Activated CD8-positive, alpha-beta memory T cell treated with anti-CD3 and anti-CD28 coated beads, Interleukin-2, amount 50 U/mL, for 24 hours (primary cell): ENCODE data around the gene CXCL5.
"Not testable (repeated sequence)": the region's sequence is repeated elsewhere in the genome, so short reads cannot be mapped to it uniquely, and the experiment has no call there.

ENCODE experiments used
- DNase-seq: peaks from one replicate; pipeline ENCODE4 v3.0.0-alpha.2; 2020; ENCODE audit errors: extremely low read depth

Gene CXCL5

DNA sequence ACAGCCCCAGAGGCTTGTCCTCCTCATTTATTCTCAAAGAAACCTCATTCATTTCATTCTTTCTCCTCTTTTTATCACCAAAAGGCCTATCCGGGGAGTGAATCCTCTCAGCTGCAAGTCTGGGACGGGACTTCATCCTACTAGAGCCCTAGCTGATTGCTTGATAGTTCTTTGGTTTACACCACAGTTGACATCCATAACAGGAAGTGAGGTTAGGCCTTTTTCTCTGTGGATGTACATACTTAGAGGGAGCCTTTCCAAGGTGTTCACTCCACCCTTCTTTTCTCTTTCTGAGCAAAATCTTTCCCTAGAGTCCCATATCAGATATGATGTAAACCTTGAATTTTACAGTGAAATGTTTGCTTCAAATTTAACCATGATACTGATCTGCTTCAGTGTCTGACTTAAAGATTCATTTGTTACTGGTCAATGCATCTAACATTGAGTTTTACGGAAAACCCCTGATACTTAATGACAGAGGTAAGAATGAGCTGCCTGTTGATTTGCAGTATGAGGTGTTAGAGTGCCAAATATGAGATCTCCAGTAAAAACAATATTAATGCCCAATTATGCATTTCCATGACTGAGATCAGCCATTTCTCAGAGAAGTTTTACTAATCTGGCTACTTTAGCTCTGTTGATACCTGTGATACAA is 16.8 kb upstream of the CXCL5 start:
- no peak for DNase-seq

DNA sequence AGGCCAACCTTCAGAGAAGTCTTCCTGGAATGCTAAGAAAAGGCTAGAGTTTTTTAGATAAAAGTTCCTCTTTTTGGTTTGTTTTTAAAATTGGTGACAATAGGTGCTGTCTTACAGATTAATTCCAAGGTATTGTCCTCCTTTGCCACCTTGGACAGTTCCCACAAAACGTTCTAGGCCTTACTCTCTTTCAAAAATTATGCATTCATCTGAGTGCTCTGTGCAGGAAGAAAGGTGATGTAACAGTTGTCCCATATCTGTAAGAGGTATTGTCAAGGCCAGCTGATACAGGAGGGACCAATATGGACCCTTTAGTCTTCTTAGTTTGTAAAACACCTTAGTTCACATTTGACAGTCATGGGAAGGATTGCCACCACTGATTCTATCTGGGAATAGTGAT is 15.9 kb upstream of the CXCL5 start:
- no peak for DNase-seq

DNA sequence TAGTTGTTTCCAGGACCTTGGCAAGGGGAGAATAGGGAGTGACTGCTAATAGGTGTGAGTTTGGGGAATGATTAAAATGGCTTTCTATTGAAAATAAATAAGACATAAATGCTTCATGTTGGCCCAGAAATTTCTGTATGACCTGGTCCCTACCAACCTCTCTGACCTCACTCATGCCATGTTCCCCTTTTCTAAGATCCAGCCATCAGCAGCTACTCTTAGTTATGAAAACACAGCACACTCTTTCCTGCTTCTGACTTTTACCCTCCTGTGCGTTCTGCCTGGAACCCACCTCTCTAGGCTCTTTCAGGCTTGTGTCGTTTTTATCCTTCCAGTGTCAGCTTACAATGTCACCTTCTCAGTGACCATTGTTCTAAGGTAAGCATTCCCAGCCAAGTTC is 14.8 kb upstream of the CXCL5 start:
- DNase-seq: no peak

DNA sequence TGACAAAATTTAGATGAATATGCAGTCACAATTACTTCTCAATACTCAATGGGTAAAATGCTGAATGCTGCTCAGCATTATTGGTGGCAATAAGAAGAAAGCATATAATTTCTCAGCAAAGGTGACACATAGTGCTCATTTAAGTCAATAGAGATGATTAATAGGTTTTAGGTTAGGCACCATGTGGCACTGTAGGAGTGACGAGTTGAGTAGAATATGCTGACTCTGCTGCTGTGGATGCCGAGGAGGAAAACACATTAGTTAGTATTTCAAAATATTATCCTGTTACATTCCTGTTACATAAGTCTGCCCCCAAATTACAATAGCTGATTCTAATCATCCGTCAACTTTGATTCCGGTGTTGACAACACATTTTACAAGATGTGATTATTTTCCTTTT is 13.7 kb upstream of the CXCL5 start:
- DNase-seq: no peak

DNA sequence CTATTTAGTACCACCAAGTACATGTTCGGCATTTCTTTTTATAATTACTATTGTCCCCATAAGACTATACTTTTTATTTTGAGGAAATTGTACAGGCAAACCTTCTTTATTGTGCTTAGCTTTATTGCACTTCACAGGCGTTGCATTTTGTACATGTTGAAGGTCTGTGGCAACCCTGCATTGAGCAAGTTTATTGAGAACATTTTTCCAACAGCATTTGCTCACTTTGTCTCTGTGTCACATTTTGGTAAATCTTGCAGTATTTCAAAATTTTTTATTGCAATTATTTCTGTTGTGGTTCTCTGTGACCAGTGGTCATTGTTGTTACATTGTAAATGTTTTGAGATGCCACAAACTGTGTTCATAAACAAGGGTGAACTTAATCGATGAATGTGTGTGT is 10.8 kb upstream of the CXCL5 start:
- DNase-seq: no peak

DNA sequence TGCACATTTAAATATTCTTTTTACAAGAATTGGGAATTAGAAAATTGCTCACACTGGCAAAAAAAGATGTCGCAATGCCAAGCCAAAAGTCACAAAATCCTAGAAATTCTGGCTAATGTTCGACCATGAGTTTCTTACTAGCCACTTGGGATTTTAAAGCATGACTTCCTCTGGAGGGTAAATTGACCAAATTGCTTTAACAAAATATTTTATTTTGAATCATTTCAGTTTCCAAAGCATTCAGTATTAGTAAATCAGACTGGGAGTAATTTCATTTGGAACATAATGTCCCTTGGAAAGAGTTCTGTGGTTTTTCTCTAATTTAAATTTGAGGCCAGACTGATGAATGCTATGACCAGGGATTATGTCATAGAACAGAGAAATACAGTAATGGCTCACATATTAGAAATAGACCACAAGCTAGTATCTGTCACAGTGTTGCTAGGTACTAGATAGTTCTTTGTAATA is 7.6 kb upstream of the CXCL5 start:
- no peak for DNase-seq

DNA sequence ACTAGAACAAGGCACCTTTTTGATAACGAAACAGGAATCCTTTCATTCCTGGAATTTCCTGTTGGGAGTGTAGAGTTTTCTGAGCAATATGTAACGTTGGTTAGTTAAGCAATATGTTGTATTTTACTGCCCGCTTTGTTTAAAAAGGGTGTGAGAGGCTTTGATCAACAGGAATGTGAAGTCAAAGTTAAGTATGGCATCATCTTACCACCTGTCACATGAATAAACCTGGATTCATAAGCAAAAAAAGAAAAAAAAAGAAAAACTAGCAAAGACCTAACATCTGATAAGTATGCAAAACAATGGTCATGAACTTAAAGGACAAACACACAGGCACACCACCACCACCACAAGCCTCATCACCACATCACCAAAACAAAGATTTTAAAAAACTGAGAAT is 7.1 kb upstream of the CXCL5 start:
- no peak for DNase-seq

DNA sequence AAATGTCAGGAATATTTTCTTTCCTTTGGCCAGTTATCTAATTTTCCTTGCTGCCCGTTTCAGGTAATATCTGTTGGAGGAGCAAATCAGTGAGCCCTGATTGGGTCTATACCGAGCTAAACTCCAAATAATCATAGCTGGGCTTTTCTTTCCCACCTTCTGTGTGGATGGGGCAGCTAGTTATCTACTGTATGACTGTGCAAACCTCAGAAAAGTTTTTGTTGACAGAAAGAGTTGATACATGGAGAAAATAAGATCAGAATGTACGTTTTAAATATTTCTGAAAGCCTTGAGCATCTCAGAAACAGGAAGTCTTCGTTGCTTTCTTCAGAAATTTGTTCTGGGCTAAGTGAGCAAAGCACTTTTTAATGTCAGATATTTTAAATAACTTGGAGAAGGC is 6.2 kb upstream of the CXCL5 start:
- DNase-seq: no peak

DNA sequence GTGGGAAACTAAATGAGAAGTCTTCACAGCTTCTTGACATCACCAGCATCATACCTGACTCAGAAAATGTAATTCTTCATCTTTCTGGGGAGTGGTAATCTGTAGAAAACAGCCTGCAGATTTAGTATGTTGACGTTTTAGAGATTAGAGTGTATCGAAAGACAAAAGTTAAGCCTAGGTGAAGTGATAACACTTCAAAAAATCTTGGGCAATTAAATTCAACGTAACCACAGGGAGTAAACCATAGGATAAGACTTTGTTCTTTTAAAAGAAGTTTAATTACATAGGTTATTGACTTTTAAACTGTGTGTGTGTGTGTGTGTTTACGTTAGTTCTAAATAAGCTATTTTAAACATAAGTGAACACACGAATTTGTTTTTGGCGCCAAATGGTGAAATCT is 1.8 kb upstream of the CXCL5 start:
- DNase-seq: no peak

DNA sequence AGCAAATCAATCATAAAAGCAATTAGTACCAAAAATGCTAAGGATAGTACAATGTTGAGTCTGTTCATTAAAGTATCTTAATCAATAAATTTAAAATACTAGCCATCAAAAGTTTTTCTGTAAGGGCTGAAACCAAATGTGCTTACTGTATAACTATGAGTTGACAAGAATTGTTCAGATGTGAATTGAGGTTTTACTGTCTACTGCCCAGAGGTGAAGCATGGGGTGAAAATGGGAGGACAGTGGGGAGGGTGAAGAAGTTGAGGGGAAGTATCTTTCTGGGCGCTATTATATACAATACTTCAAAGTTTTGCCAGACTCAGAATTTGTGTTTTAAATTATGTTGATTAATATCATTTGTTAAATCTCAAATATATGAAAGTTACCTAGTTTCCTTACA is 6.4 kb downstream of the CXCL5 start:
- DNase-seq: no peak

DNA sequence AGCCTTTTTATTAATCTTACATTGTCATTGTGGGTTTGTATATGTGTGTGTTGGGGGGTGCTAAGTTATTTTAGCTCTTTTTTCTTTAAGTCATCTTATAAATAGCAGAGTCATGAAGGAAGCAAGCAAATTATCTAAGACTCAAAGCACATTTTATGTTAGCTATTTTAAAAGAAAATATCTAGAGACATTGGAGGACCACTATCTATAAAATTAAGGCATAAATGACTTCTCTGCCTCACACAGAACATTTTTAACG is 6.8 kb downstream of the CXCL5 start:
- no peak for DNase-seq

DNA sequence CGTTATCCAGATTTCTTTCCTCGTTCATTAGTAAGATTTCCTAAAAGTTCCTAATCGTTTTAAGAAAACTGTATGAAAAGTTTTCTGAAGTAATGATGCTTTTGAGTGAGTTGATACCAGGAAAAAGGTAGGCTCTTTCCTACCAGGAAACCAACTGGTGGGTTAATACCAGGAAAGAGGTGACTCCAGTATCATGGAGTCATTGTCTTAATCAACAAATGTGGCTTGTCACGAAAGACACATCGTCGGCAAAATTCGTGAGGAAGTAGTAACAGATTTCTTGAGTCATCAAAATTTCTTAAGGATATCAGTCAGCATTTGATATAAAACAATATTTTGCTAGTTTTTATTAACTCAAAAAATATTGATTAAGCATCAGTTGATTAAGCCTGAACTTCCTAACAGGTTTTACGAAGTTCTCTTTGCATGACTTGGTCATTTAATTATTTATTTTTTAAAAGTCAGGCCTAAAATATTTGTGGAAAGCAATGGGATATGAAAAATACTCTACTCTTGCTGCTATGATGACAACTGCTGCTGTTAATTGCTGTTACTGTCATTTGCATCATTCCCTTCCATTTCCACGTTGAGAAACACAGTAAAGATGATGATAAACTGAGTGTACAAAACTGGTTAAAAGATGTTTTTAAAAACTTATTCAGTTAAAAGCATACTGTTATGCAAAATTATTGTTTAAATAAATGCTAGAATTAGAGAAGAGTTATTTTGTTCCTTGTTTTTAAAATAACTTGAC is 7.3 kb downstream of the CXCL5 start:
- no peak for DNase-seq

DNA sequence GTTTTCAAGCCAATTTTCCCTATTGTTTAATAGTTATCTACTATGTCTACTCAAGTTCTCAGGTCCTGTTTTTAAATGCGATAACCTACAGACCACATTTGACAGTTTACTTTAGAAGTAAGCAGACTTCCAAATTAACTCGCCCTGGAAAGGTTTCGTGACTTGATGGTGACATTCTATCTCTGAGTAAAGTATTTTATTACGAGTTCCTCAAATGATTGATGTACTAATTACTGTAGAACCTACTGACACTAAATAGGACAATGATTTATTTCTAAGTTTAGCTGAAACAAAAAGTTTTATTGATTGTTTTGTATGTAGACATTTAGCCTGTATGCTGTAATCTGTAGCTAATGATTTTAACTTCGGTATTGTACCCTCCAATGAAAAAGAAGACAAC is 8.5 kb downstream of the CXCL5 start:
- no peak for DNase-seq

DNA sequence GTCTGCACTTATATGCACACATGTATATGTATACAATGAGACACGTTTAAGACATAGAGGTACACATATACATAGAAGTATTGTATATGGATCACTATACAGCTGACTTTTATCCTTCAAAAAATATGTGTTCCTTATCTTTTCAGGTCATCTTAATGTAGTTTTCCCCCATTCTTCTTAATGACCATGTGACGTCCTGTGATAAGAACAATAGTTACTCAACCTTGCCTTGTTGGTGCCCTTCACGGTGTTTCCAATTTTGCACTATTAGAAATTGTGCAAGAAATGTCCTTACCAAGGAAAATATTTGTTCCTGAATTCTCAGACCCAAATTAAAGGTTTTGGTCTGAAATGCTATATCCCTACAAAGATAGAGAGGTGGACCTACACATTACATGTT is 9.4 kb downstream of the CXCL5 start:
- no peak for DNase-seq

DNA sequence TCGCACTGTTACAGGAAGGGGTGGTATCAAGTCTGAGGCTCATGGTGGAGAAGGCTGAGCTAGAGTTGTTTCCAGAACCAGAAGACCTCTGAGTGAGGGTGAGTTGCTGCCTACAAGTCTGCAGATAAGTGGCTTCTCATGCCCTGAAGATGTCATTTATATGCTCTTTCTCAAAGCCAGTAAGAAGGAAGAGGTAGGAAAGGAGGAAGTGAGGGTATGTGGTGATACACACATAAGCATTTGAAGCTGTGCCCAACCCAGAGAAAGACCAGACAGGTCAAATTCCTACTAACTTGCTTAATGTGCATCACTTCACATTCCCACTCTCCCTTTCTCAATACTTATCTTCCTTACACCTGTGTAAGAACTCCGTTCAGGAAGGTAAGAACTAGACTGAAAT is 10.4 kb downstream of the CXCL5 start, which contains the start of gene PPBP:
Gene PPBP (minus strand): TSS at position 130 of the 400 bp plus-strand sequence. CDS start 87 bp downstream, at position 43.
- no peak for DNase-seq

DNA sequence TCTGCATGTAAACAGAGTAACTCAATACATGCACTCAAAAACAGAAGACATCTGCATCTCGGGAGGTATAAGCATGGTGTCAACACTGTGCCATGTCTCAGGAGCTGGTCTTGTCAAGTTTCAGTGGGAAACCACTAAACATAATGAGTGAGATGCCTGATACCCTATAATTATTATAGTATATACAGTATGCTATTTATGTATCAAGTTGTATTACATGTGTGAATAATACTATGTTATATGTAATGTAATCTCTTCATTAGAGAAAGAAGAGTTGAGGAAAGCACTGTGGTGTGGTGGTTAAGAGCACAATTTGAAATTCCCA is 13.0 kb downstream of the CXCL5 start:
- no peak for DNase-seq

DNA sequence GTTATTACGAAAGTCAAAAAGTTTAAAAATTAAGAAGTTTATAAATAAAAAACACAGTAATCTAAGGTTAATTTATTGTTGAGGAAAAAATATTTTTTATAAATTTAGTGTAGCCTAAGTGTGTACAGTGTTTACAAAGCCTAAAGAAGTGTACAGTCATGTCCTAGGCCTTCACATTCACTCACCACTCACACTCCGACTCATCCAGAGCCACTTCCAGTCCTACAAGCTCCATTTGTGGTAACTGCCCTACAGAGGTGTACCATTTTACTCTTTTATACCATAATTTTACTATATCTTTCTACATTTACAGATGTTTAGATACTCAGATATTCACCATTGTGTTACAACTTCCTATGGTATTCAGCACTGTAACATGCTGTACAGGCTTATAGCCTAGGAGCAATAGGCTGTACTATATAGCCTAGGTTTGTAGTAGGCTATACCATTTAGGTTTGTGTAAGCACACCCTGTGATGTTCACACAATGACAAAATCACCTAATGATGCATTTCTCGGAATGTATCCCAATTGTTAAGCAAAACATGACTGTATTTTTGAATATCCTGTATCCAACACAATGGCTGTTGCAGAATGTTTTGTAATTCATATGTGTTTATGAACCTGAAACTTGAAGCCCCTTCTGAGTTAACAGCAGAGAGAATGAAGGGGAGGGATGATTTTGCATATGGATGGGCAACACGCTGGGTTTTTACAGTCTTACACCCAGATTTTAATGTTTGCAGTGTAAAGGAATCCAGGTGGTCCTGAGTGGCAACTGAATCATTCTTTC is 13.5 kb downstream of the CXCL5 start:
- DNase-seq: no peak

DNA sequence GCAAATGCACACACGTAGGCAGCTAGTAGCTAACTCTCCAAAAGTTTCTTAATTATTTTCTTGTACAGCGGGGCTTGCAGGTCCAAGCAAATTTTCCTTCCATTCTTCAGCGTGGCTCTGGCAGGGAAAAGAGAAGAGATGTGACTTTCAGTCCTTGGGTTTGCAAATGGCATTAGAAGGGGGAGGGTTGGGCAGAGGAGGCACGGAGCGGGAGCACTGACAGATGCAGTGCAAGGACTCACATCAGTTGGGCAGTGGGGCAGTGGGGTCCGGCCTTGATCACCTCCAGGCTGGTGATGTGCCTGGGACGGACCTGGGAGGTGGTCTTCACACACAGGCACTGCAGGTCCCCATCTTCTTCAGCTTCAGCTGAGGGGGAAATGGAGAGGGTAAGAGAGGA is 17.3 kb downstream of the CXCL5 start:
- DNase-seq: not testable (repeated sequence)

DNA sequence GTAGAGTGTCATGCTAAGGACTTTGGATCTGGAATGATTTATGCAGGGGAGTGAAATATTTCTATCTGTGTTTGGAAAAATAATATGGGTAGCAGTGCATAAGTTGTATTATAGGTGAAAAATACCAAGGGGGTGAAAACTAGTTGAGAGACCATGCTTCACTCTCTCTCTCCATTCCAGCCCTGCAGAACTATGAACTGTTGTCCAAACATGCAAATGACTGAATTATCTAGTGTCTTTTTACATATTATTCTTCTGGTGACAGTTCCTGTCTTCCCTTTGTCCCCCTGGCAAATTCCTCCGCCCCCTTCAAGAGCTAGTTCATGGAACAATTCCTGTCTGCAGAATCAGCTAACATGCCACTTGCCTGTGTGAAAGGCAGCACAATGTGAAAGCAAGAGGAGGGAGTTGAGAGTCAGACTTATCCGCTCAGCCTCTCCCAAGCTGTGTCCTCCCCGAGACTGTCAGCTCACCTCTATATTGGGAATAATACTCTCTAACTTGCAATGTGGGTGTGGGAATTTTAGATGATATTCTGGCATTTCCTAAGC is 19.0 kb downstream of the CXCL5 start:
- DNase-seq: no peak

DNA sequence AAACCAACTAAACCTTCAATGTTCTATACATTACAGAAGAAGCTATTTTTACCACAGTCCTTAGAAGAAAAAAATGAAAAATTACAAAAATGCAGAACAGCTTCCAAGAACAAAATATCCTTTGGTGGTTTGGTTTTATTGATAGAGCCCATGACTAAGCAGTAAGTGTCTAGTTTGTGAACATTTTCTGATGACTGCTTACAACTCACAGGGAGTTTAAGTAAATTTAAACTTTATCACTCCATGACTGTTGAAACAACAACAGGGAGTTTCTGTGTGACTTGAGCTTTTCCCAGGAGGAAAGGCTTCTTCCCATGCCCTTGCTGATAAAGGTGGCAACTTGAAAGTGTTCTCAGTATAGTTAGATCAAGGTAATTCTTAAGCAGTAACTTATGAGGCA is 19.6 kb downstream of the CXCL5 start:
- no peak for DNase-seq

DNA sequence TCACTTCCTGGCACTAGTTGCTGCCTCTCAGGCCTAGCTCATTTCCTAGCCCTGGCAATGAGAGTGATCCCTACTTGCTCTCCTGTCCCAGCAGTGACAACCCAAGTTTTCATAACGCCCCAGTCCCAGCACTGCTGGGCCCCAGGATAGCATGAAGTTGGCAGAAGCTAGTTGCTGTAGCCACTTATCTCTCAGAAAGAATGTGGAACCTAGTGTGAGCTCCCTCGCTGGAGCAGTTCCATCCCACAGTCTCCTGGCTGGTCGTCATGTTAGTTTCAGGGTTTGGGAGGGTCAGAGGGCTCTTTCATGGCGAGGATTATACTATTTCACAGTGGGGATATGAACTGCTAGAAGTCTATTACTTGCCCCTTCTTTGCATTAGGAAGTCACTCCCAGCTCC is 21.8 kb downstream of the CXCL5 start:
- no peak for DNase-seq

DNA sequence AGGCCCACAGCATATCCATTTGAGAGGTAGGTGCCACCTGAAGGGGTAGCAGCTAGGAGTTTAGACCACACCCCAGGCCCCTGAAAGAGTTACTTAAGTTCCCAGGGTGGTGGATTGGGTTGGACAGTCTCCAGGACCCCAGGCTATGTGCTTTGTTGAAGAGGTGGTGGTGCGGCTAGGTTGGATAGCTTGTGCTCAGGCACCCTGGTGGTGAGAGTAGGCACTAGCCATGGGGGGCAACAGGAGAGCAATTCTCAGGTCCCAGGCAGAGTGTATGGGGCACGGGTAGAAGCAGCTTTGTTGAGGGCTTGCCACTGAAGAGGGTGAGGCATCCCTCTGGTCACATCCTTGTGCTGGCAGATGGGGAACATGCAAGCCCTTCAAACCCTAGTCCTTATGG is 22.3 kb downstream of the CXCL5 start:
- no peak for DNase-seq

DNA sequence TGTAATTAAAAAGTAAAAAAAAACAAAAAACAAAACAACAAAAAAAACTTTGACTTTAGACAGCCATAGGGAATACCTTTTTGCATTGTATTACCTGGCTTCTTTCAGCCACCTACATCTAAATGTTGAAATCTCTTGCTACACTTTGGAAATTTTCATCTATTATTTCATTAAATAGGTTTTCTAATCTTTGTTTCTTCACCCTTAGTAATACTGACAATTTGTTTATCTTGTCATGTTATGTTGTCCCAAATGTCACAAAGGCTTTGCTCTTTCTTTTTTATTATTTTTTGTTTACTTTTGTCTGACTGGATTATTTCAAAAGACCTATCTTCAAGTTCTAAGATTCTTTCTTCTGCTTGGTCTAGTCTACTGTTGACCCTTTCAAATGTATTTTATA is 24.1 kb downstream of the CXCL5 start:
- no peak for DNase-seq
